ENCODE measurements around the gene KCND3. TPM values are rescaled to one million over a fixed set of nuclear protein-coding genes. Genes with fewer than 3 reads are reported as not detected.
A peak's percentile ranks its signal among the peaks of the same experiment; 100 is the strongest.

KCND3 gene
- total RNA-seq, 5 donors from 2014 or later (not counting 1 experiment from before 2014, with no cell fraction given): not detected

DNA sequence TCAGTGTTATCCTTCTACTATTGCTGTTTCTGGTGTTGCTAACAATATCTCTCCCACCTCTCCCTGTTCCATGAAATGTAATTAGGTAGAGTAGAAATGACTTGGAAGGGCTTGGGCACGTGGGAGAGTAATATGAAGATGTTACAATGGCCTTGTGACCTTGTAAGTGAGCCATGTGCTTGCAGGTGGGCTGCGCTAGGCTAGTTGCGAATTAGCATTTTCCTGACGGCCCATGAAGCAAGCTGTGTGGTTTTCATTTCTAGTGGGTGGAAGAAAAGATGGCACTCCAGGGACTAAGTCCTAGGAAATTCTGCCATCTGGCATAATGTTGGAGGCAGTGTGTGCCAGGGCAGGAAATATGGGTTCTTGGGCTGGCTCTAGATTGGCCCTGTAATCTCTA lies 241.5 kb downstream of the KCND3 start:
- POLR2A ChIA-PET: interaction anchor here in 1 of 2 donors (0.6 kb wide), 1 partner anchor 532 kb away, joined by 3 read pairs; no protein-coding TSS in a partner anchor
- H3K36me3 ChIP-seq (ENCODE audit: control insufficient read depth in 2 of 2, extremely low read depth in 1 of 2, insufficient read depth in 1 of 2, low read length in 1 of 2): no peaks in the 10 kb centered on the region
- 80% methylated on average over 4 of the region's 4 CpGs for WGBS (ENCODE audit: insufficient coverage)
- H3K4me3 ChIP-seq (ENCODE audit: control insufficient read depth in 1 of 2, extremely low read depth in 1 of 2, low read length in 1 of 2): no peak overlapping the region
- H3K4me3 Mint-ChIP-seq: no peak overlapping the region
- no peaks in the 10 kb centered on the region for H3K9me3 ChIP-seq
- no peak for DNase-seq
- no peak overlapping the region for H3K27ac Mint-ChIP-seq
- H3K27me3 Mint-ChIP-seq: no peaks in the 10 kb centered on the region
- no peaks in the 10 kb centered on the region for H3K9me3 Mint-ChIP-seq
- peaks cover 0 to 7% of the 10 kb centered on the region in 2 experiments for H3K27me3 ChIP-seq (replicated peaks in 1 of 2; ENCODE audit: control insufficient read depth in 2 of 2, extremely low read depth in 1 of 2, insufficient read depth in 2 of 2, low read length in 1 of 2)
- no peaks in the 10 kb centered on the region for H3K4me1 ChIP-seq (ENCODE audit: control insufficient read depth in 1 of 2, extremely low read depth in 1 of 2, insufficient read depth in 2 of 2, low read length in 2 of 2)
- no peak overlapping the region for H3K27ac ChIP-seq (ENCODE audit: low read length)
- H3K4me1 Mint-ChIP-seq: peaks cover 0 to 8% (median 7%) of the 10 kb centered on the region in 3 donors
- H3K36me3 Mint-ChIP-seq: no peaks in the 10 kb centered on the region
- ATAC-seq (replicated peaks in 1 of 4): no peak
- CTCF ChIA-PET: interaction anchor here (0.6 to 1.9 kb wide), 8 partner anchors 9 to 266 kb away, joined by 3 to 13 read pairs (median 5); partner anchors contain the start of gene INKA2 (in 1 of the 2)

DNA sequence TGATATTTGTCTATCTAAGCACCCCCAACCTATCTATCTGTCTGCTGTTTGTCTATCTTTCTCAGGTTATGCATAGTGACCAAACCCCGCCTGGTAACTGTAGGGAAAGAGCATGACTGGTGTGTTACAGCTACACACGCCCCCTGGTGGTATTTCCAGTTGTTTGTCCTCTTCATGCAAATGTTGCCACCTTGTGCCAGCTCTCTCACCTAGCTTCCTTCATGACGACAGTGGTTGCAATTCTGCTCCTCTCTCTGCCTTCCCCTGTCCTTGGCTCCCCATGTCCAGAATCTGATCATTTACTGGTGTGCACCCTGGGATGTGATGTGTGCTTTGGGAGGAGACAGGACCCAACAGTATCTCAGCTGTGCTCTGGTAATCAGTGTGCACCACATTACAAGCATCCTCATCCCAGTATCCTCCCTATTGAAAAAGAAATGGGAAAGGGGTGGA lies 242.2 kb downstream of the KCND3 start:
- H3K27ac Mint-ChIP-seq: no peak overlapping the region
- WGBS (ENCODE audit: insufficient coverage): no CpG with 5 or more reads among the region's 3 CpGs
- H3K4me1 Mint-ChIP-seq: peaks cover 0 to 4% (median 4%) of the 10 kb centered on the region in 3 donors
- Histone ChIP-seq H3K4me3 (ENCODE audit: control insufficient read depth in 1 of 2, extremely low read depth in 1 of 2, low read length in 1 of 2) (no peak overlapping the region), H3K27me3 (replicated peaks in 1 of 2; ENCODE audit: control insufficient read depth in 2 of 2, extremely low read depth in 1 of 2, insufficient read depth in 2 of 2, low read length in 1 of 2) (peaks cover 0 to 7% of the 10 kb centered on the region in 2 experiments), H3K9me3 (no peaks in the 10 kb centered on the region), H3K27ac (ENCODE audit: low read length) (no peak overlapping the region), H3K36me3 (ENCODE audit: control insufficient read depth in 2 of 2, extremely low read depth in 1 of 2, insufficient read depth in 1 of 2, low read length in 1 of 2) (no peaks in the 10 kb centered on the region), H3K4me1 (ENCODE audit: control insufficient read depth in 1 of 2, extremely low read depth in 1 of 2, insufficient read depth in 2 of 2, low read length in 2 of 2) (no peaks in the 10 kb centered on the region)
- no peak overlapping the region for H3K4me3 Mint-ChIP-seq
- no peaks in the 10 kb centered on the region for H3K27me3 Mint-ChIP-seq
- POLR2A ChIA-PET: no interaction called here
- H3K9me3 Mint-ChIP-seq: no peaks in the 10 kb centered on the region
- DNase-seq: peak in 25 of 35 experiments; percentile 14 to 74 (median 38)
- CTCF ChIA-PET: interaction anchor here (0.7 to 1.9 kb wide), 8 partner anchors 8 to 296 kb away, joined by 3 to 13 read pairs (median 5); partner anchors contain the start of gene INKA2 (in 1 of the 2)
- no peaks in the 10 kb centered on the region for H3K36me3 Mint-ChIP-seq
- ATAC-seq (replicated peaks in 1 of 4): peak; percentile 45 to 65 (median 59)

DNA sequence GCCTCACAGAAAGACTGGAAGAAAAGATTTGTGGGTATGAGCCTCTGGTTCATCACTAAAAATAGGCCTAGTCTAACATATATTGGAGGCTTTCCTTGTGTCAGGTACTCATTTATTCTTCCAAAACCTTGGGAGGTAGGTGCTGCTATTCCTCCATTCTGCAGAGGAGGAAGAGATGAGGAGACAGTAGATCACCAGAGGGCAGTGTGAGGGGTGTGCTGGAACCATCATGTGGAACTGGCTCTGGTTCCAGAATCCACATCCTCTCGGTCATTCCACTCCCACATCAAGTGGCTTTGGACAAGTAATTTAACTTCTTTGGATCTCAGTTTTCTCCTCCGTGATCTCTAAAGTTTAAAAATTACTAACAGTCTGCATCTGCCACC lies 242.9 kb downstream of the KCND3 start:
- H3K36me3 Mint-ChIP-seq: no peaks in the 10 kb centered on the region
- WGBS (ENCODE audit: insufficient coverage): 50% methylated on average over 1 of the region's 2 CpGs
- ATAC-seq (replicated peaks in 1 of 4) (no peak), DNase-seq (no peak)
- Histone ChIP-seq H3K9me3 (no peaks in the 10 kb centered on the region), H3K4me1 (ENCODE audit: control insufficient read depth in 1 of 2, extremely low read depth in 1 of 2, insufficient read depth in 2 of 2, low read length in 2 of 2) (no peaks in the 10 kb centered on the region), H3K36me3 (ENCODE audit: control insufficient read depth in 2 of 2, extremely low read depth in 1 of 2, insufficient read depth in 1 of 2, low read length in 1 of 2) (no peaks in the 10 kb centered on the region), H3K27ac (ENCODE audit: low read length) (no peak overlapping the region), H3K4me3 (ENCODE audit: control insufficient read depth in 1 of 2, extremely low read depth in 1 of 2, low read length in 1 of 2) (no peak overlapping the region), H3K27me3 (replicated peaks in 1 of 2; ENCODE audit: control insufficient read depth in 2 of 2, extremely low read depth in 1 of 2, insufficient read depth in 2 of 2, low read length in 1 of 2) (peaks cover 0 to 8% of the 10 kb centered on the region in 2 experiments)
- ChIA-PET CTCF (interaction anchor here (1.0 to 1.9 kb wide), 6 partner anchors 7 to 296 kb away, joined by 3 to 13 read pairs (median 6); partner anchors contain the start of gene INKA2 (in 1 of the 2)), POLR2A (no interaction called here)
- H3K9me3 Mint-ChIP-seq: no peaks in the 10 kb centered on the region
- H3K27ac Mint-ChIP-seq: no peak overlapping the region
- H3K27me3 Mint-ChIP-seq: no peaks in the 10 kb centered on the region
- H3K4me1 Mint-ChIP-seq: no peaks in the 10 kb centered on the region
- no peak overlapping the region for H3K4me3 Mint-ChIP-seq

DNA sequence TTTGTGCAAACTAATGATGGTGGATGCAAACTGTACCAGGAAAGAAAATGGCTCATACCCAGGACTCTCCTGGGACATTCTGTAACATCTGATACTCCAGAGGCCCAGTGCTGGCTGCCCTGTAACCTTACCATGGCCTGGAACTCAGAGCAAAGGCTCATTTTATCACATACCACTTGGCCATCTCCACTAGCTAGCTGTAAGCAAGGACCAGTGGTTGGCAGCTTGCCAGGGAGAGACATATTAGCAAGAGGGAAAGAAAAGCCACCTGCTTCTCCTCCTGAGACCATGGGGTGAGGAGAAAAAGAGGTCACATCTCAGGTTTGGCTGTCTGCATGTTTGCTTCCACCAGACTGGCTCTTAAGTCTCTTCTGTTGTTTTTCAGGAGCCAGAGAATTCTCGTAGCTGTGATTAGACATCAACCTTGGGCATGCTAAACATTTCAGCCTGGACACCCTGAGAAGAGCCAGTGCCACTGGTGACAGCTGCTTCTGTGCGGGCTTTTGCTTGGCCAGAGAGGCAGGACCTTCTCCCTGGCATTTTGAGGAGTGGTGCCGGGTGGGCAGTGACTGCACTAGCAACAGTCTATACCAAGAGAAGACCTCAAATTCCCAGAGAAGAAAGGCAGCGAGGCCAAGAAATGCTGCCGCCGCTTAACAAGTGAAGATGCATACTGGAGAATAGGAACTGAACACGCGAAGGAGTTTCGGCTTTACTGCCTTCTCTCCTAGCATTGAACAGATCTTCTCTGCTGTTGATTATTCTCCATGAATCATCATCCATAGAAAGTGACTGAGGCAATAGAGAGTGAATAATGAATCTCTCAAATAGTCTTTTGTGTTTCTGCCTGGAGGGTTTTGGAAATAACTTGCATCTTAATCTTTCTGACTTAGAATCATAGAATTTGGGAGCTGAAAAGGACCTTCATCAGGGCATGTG lies 243.5 kb downstream of the KCND3 start:
- Mint-ChIP-seq H3K27me3 (peaks cover 2 to 3% of the 10 kb centered on the region in 2 donors), H3K36me3 (no peaks in the 10 kb centered on the region), H3K9me3 (no peaks in the 10 kb centered on the region), H3K27ac (no peak overlapping the region), H3K4me1 (peaks cover under 1 to 2% (median under 1%) of the 10 kb centered on the region in 3 donors), H3K4me3 (no peak overlapping the region)
- ChIA-PET POLR2A (no interaction called here), CTCF (interaction anchor here in 1 of 2 donors (1.5 kb wide), 1 partner anchor 32 kb away, joined by 6 read pairs; no protein-coding TSS in a partner anchor)
- ATAC-seq (replicated peaks in 1 of 4) (no peak), DNase-seq (no peak)
- Histone ChIP-seq H3K4me1 (ENCODE audit: control insufficient read depth in 1 of 2, extremely low read depth in 1 of 2, insufficient read depth in 2 of 2, low read length in 2 of 2) (no peaks in the 10 kb centered on the region), H3K9me3 (no peaks in the 10 kb centered on the region), H3K27ac (ENCODE audit: low read length) (no peak overlapping the region), H3K27me3 (replicated peaks in 1 of 2; ENCODE audit: control insufficient read depth in 2 of 2, extremely low read depth in 1 of 2, insufficient read depth in 2 of 2, low read length in 1 of 2) (peaks cover 2 to 14% of the 10 kb centered on the region in 2 experiments), H3K4me3 (ENCODE audit: control insufficient read depth in 1 of 2, extremely low read depth in 1 of 2, low read length in 1 of 2) (no peak overlapping the region), H3K36me3 (ENCODE audit: control insufficient read depth in 2 of 2, extremely low read depth in 1 of 2, insufficient read depth in 1 of 2, low read length in 1 of 2) (no peaks in the 10 kb centered on the region)
- WGBS (ENCODE audit: insufficient coverage): 83% methylated on average over 3 of the region's 9 CpGs

DNA sequence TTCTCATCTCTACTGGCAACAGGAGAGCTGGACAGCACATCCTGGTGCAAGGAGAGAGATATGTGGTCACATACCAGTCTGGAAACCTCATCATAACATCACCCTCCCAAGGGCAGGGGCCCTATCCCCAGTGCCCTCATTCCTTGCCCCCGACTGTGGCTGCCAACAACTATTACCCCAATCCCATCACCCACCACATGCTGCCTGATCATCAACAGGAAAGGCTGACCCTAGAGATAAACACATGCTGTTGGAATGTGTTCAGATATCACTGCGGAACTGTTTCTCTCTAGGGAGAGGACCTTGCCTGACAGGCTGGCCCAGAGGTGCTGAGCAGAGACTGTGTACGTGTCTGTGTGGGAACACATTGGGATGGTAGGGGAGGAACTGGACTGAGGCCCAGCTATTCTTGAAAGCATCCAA lies 245.8 kb downstream of the KCND3 start:
- DNase-seq (peak in 1 of 35 experiments; percentile 2), ATAC-seq (replicated peaks in 1 of 4) (no peak)
- CTCF ChIA-PET: interaction anchor here in 1 of 2 donors (0.6 to 1.0 kb wide), 2 partner anchors 11 to 326 kb away, joined by 3 to 4 read pairs; no protein-coding TSS in a partner anchor
- Histone ChIP-seq H3K27ac (ENCODE audit: low read length) (no peak overlapping the region), H3K27me3 (replicated peaks in 1 of 2; ENCODE audit: control insufficient read depth in 2 of 2, extremely low read depth in 1 of 2, insufficient read depth in 2 of 2, low read length in 1 of 2) (peaks cover 2 to 35% of the 10 kb centered on the region in 2 experiments), H3K4me1 (ENCODE audit: control insufficient read depth in 1 of 2, extremely low read depth in 1 of 2, insufficient read depth in 2 of 2, low read length in 2 of 2) (peaks cover 0 to 19% of the 10 kb centered on the region in 2 experiments), H3K4me3 (ENCODE audit: control insufficient read depth in 1 of 2, extremely low read depth in 1 of 2, low read length in 1 of 2) (no peak overlapping the region), H3K36me3 (ENCODE audit: control insufficient read depth in 2 of 2, extremely low read depth in 1 of 2, insufficient read depth in 1 of 2, low read length in 1 of 2) (no peaks in the 10 kb centered on the region), H3K9me3 (no peaks in the 10 kb centered on the region)
- H3K4me1 Mint-ChIP-seq: peaks cover 9 to 20% (median 11%) of the 10 kb centered on the region in 3 donors
- H3K4me3 Mint-ChIP-seq: no peak overlapping the region
- H3K9me3 Mint-ChIP-seq: no peaks in the 10 kb centered on the region
- POLR2A ChIA-PET: no interaction called here
- no peaks in the 10 kb centered on the region for H3K36me3 Mint-ChIP-seq
- no peak overlapping the region for H3K27ac Mint-ChIP-seq
- peaks cover 8 to 13% of the 10 kb centered on the region in 2 donors for H3K27me3 Mint-ChIP-seq
- WGBS (ENCODE audit: insufficient coverage): 100% methylated on average over 1 of the region's 3 CpGs

DNA sequence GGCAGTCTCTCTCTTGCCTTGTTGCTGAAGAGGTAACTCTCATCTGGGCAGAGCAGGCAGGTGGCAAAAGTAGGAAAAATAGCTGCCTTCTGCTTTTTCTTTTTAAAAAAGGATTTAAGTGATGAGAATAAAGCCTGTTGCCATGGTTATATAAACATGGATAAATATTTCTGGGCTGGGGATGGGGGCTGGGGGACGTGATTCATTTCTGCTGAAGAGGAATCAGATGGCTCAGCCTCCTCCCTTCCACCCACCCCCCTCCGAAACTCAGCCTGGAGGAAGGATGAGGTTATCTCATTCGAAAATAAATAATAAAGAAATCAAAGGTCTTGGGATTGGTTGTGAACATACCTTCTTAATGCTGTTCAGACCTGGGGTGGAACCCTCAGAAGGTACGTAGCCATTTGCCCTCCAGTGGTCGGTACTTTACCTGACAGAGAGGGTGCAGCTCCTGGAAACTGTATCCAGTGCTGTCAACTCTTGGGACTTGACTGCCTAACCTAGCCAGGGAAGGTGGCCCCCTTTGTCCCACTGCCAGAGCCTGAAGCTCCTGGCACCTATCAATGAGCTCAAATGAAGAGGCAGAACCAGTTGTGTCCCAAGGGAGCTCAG lies 246.4 kb downstream of the KCND3 start:
- peaks cover 2 to 40% of the 10 kb centered on the region in 2 experiments for H3K27me3 ChIP-seq (replicated peaks in 1 of 2; ENCODE audit: control insufficient read depth in 2 of 2, extremely low read depth in 1 of 2, insufficient read depth in 2 of 2, low read length in 1 of 2)
- H3K27ac ChIP-seq (ENCODE audit: low read length): no peak overlapping the region
- Mint-ChIP-seq H3K9me3 (no peaks in the 10 kb centered on the region), H3K4me3 (no peak overlapping the region), H3K4me1 (peaks cover 11 to 25% (median 13%) of the 10 kb centered on the region in 3 donors), H3K27me3 (peaks cover 8 to 14% of the 10 kb centered on the region in 2 donors), H3K36me3 (no peaks in the 10 kb centered on the region), H3K27ac (no peak overlapping the region)
- no peaks in the 10 kb centered on the region for H3K36me3 ChIP-seq (ENCODE audit: control insufficient read depth in 2 of 2, extremely low read depth in 1 of 2, insufficient read depth in 1 of 2, low read length in 1 of 2)
- ATAC-seq (replicated peaks in 1 of 4) (no peak), DNase-seq (peak in 1 of 35 experiments; percentile 2)
- no peaks in the 10 kb centered on the region for H3K9me3 ChIP-seq
- CTCF ChIA-PET: interaction anchor here in 1 of 2 donors (1.0 kb wide), 1 partner anchor 325 kb away, joined by 4 read pairs; no protein-coding TSS in a partner anchor
- WGBS (ENCODE audit: insufficient coverage): 96% methylated on average over 2 of the region's 5 CpGs
- no peak overlapping the region for H3K4me3 ChIP-seq (ENCODE audit: control insufficient read depth in 1 of 2, extremely low read depth in 1 of 2, low read length in 1 of 2)
- POLR2A ChIA-PET: no interaction called here
- H3K4me1 ChIP-seq (ENCODE audit: control insufficient read depth in 1 of 2, extremely low read depth in 1 of 2, insufficient read depth in 2 of 2, low read length in 2 of 2): peaks cover 0 to 26% of the 10 kb centered on the region in 2 experiments

Data from T-cell (primary cell).